Prostate gland (tissue), 2 donors: ENCODE data around the gene CDC6. TPM values are rescaled to one million over a fixed set of nuclear protein-coding genes. Genes with fewer than 3 reads are reported as not detected.
A peak's percentile ranks its signal among the peaks of the same experiment; 100 is the strongest.

ENCODE experiments used
- DNase-seq: peaks from one replicate; pipeline ENCODE4 v3.0.0-alpha.2; 2019; ENCODE audit warnings: low spot score
- H3K27ac ChIP-seq, 2 donors: fragments of 200-600 bp; sonication (generic); 2 replicates each; pipeline ENCODE4 v1.5.1; 2017 to 2019
- H3K27me3 ChIP-seq: fragments of 200-600 bp; sonication (generic); replicated peaks from 2 replicates; pipeline ENCODE4 v1.5.1; 2019; ENCODE audit not compliant: insufficient read depth
- H3K36me3 ChIP-seq, 2 donors: fragments of 200-600 bp; sonication (generic); 1 replicate in 1 of 2; 2 replicates in 1 of 2; pipeline versions ENCODE4 v1.5.1 to v1.8.1; 2017 to 2019
- H3K4me1 ChIP-seq: fragments of 200-600 bp; sonication (generic); replicated peaks from 2 replicates; pipeline ENCODE4 v1.5.1; 2019
- H3K4me3 ChIP-seq, 2 donors: fragments of 200-600 bp; sonication (generic); 2 replicates each; pipeline ENCODE4 v1.5.1; 2017 to 2019
- H3K9me3 ChIP-seq: fragments of 200-600 bp; sonication (generic); 2 replicates; pipeline ENCODE4 v1.5.1; 2017
- CTCF ChIP-seq, 4 experiments: fragments of 200-600 bp in 2 of 4; fragments of 450-650 bp in 2 of 4; sonication (generic) in 2 of 4; IDR thresholded peaks; 1 replicate in 3 of 4; 2 replicates in 1 of 4; pipeline ENCODE4 v1.5.1; 2016 to 2019; ENCODE audit warnings: antibody characterized with exemption in 4 of 4, mild to moderate bottlenecking in 2 of 4, moderate library complexity in 2 of 4
- POLR2A ChIP-seq: fragments of 450-650 bp; IDR thresholded peaks from one replicate; pipeline ENCODE4 v1.6.1; 2016; ENCODE audit warnings: antibody characterized with exemption, mild to moderate bottlenecking
- POLR2AphosphoS5 ChIP-seq: sonication (generic); formaldehyde crosslinking; IDR thresholded peaks from one replicate; pipeline ENCODE4 v1.6.1; 2017; ENCODE audit warnings: antibody characterized with exemption
- WGBS: methylation state at CpG from one replicate; pipeline ENCODE4 v1.1.5; 2018; 5-methylcytosine and 5-hydroxymethylcytosine counted together
- intact Hi-C: fragments of 100-400 bp; cut with DNase I; formaldehyde crosslinking; loops from one replicate; pipeline ENCODE4 v1.14.2; 2022
- total RNA-seq, 2 donors: library from RNA; depleted of rRNA; stranded (reverse); fragments of >200 nt; gene quantifications; one replicate each; pipeline ENCODE4 v1.1.0, GENCODE V29; 2016

Gene CDC6
- total RNA-seq, 2 donors from 2014 or later: 2.1 to 10.3 TPM

GRCh38 chr17:40340327-40340726 lies 52.6 kb downstream of the CDC6 start:
- Histone ChIP-seq H3K4me1 (peaks cover 9% of the 10 kb centered on the region), H3K27ac (peak overlapping the region; percentile 96 to 98), H3K4me3 (no peak overlapping the region), H3K27me3 (no peaks in the 10 kb centered on the region), H3K9me3 (no peaks in the 10 kb centered on the region), H3K36me3 (no peaks in the 10 kb centered on the region)
- 94% methylated on average over 1 of the region's 1 CpG for WGBS
- DNase-seq: no peak
- TF ChIP-seq POLR2AphosphoS5: no peak
- no peak for TF ChIP-seq CTCF (IDR thresholded peaks at IDR 0.05)
- TF ChIP-seq POLR2A: no peak
- intact Hi-C loops: loop anchor here (5.0 kb wide), 1 partner anchor 218 kb away; the partner anchor contains the start of gene MSL1

- Histone ChIP-seq H3K4me3 (peak overlapping the region; percentile 77 to 93), H3K27ac (peak overlapping the region; percentile 96 to 98), H3K4me1 (peaks cover 15% of the 10 kb centered on the region), H3K36me3 (no peaks in the 10 kb centered on the region), H3K9me3 (no peaks in the 10 kb centered on the region), H3K27me3 (no peaks in the 10 kb centered on the region)
- peak; percentile 87 for DNase-seq
- intact Hi-C loops: loop anchor here (5.0 kb wide), 1 partner anchor 219 kb away; the partner anchor contains the start of gene MSL1
- TF ChIP-seq POLR2AphosphoS5 (peak; percentile 88), CTCF (IDR thresholded peaks at IDR 0.05) (peak in 2 of 4 experiments; percentile 31 to 41), POLR2A (peak; percentile 74)
- under 1% methylated on average over 47 of the region's 55 CpGs for WGBS
Measured at GRCh38 chr17:40340880-40341807, 53.5 kb downstream of the CDC6 start.

- H3K36me3 ChIP-seq: no peaks in the 10 kb centered on the region
- peak; percentile 56 for TF ChIP-seq POLR2A
- TF ChIP-seq POLR2AphosphoS5: peak; percentile 65
- no peak for TF ChIP-seq CTCF (IDR thresholded peaks at IDR 0.05)
- peaks cover 20% of the 10 kb centered on the region for H3K4me1 ChIP-seq
- H3K9me3 ChIP-seq: no peaks in the 10 kb centered on the region
- H3K27me3 ChIP-seq: no peaks in the 10 kb centered on the region
- H3K4me3 ChIP-seq: peak overlapping the region; percentile 77 to 93
- peak overlapping the region; percentile 96 to 98 for H3K27ac ChIP-seq
- intact Hi-C loops: loop anchor here (5.0 kb wide), 1 partner anchor 220 kb away; the partner anchor contains the start of gene MSL1
- 1% methylated on average over 40 of the region's 55 CpGs for WGBS
- peak; percentile 77 for DNase-seq
Measured at GRCh38 chr17:40341808-40342503, 54.3 kb downstream of the CDC6 start.

- no peaks in the 10 kb centered on the region for H3K9me3 ChIP-seq
- TF ChIP-seq POLR2A (no peak), POLR2AphosphoS5 (no peak), CTCF (IDR thresholded peaks at IDR 0.05) (peak in 1 of 4 experiments; percentile 4)
- H3K36me3 ChIP-seq: no peaks in the 10 kb centered on the region
- intact Hi-C loops: loop anchor here (5.0 kb wide), 1 partner anchor 220 kb away; the partner anchor contains the start of gene MSL1
- H3K4me1 ChIP-seq: peaks cover 25% of the 10 kb centered on the region
- no peaks in the 10 kb centered on the region for H3K27me3 ChIP-seq
- 2% methylated on average over 29 of the region's 38 CpGs for WGBS
- peak overlapping the region; percentile 96 to 98 for H3K27ac ChIP-seq
- peak overlapping the region; percentile 77 to 93 for H3K4me3 ChIP-seq
- no peak for DNase-seq
Measured at GRCh38 chr17:40342504-40343218, 55.0 kb downstream of the CDC6 start.
